GM21447 (cell line): ENCODE data around the gene RPTOR.

ENCODE experiments used
- ATAC-seq: cut with Tn5 transposase; IDR thresholded peaks from one replicate; pipeline ENCODE4 v1.9.1; 2021; ENCODE audit not compliant: unreplicated experiment

RPTOR gene

GRCh38 chr17:80660527-80661198 lies 116.0 kb downstream of the RPTOR start:
- no peak for ATAC-seq

GRCh38 chr17:80662557-80662956 lies 117.9 kb downstream of the RPTOR start:
- ATAC-seq, result no peak

- no peak for ATAC-seq
Observed at GRCh38 chr17:80663781-80664206, 119.2 kb downstream of the RPTOR start.

- no peak for ATAC-seq
Observed at GRCh38 chr17:80664217-80664790, 119.7 kb downstream of the RPTOR start.

GRCh38 chr17:80665792-80666191 lies 121.2 kb downstream of the RPTOR start:
- ATAC-seq, result no peak

GRCh38 chr17:80666867-80667266 lies 122.2 kb downstream of the RPTOR start:
- no peak for ATAC-seq

- no peak for ATAC-seq
Observed at GRCh38 chr17:80667462-80668277, 123.0 kb downstream of the RPTOR start.

GRCh38 chr17:80668375-80669148 lies 123.9 kb downstream of the RPTOR start:
- ATAC-seq, result no peak

GRCh38 chr17:80671039-80671824 lies 126.6 kb downstream of the RPTOR start:
- ATAC-seq, result no peak

- ATAC-seq, result no peak
Observed at GRCh38 chr17:80671825-80672110, 127.1 kb downstream of the RPTOR start.

DNA sequence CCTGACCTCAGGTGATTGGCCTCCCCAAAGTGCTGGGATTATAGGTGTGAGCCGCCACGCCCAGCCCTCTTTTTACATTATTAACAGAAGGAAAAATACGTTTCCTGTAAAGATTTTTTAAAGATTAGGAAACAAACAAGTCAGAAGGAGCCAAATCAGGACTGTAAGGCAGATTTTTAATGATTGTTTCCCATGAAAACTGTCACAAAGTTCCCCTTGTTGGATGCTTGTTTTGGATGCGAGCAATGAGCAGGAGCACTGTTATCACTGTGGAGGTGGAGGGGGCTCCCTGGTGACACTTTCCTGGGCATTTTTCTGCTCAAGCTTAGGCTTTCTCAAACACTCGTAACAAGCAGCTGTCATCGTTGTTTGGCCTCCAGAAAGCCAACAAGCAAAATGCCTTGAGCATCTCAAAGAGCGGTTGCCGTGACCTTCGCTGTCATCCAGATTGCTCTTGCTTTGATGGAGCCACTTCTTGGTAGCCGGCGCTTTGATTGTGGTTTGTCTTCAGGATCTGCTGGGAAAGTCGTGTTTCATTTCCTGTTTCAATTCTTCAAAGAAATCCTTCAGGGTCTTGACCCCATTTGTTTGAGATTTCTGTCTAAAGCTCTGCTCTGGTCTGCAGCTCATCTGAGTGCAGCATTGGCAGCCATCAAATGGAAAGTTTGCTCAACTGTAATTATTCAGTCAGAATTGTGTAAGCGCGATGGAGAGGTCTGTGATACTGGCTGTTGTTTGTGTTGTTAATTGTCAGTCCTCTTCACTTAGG lies 128.7 kb downstream of the RPTOR start:
- ATAC-seq, result no peak

DNA sequence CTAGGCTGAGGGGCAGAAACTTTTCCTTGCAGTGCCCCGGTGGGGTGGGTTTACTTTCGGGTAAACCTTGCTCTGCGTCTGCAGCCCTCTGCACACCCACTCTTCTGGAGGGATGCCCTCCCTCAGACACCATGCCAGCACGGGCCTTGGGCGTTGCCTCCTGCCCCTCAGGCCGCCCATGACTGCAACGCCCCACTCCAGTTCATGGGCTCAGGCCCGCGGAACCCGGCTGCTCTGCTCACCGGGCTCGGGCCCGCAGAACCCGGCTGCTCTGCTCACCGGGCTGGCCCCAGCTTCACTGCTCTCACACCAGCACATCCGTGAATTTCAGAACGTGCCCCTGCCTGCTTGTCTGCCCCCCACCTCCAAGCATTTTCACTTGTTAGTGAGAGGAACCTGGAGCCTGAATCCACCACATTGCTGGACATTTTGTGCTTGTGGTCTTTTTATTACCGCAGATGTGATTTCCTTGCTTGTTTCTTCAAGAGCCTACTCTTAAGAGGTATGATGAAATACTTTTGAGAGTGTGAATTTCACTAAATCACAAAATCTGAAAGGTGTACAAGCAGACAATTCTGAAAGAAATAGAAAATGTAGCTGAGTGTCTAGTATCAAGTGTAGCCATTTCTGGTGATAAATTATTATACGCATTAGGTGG lies 130.9 kb downstream of the RPTOR start:
- ATAC-seq, result no peak

DNA sequence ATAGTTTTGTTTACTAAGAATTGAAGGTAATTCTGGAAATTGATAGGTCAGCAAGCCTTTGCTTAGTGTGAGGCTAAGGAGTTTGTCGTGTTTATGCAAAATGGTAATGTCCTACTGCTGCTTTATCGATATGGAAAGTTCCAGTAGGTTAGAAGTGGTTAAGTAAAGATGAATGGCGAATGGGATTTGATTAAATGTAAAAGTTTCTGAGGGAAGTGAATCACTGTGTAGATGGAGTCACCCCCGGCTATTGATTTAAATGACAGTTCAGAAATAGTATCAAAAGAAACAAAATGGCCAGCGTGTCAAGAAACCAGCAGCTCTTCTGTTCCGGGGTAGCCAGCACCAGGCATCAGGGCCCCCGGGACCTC lies 131.4 kb downstream of the RPTOR start:
- no peak for ATAC-seq

DNA sequence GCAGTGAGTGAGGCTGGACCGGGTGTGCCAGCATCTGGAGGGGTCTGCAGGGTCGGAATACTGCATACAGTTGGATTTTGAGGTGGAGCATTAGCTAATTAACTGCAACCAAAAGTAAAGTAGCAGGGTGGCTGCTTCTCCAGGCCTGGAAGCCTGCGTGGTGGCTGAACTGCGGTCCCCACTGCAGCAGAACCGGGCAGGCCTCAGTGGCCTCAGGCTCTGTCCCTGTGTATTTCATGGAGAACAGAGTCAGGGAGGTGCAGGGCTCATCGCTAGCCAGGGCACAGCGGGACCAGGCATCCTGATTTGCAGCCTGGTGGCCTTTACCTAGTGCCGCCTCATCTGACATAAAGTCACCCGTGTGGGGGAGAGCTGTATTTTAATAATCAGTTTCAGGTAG lies 131.9 kb downstream of the RPTOR start:
- ATAC-seq, result no peak

DNA sequence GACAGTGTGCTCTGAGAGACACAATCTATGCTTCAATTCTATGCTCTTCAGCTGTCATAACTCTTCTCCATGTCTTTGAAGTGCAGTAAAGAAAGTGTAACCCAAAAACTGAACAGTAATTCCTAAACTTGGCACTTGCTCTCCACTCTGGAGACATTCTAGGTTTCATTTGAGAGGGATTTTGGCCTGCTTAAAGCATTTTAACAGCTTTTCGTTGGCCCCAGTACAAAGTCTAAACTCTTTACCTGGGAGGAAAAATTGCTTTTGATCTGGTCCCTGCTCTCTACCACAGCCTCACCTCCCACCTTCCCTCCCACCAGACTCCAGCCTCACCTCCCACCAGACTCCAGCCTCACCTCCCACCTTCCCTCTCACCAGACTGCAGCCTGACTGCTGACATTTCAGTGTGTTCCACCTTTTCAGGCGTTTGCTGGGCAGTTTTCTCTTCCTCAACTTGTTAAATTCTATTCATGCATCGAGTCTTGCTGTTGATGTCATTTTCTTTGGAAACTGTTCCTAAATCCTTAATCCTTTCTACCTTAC lies 132.6 kb downstream of the RPTOR start:
- ATAC-seq, result no peak

DNA sequence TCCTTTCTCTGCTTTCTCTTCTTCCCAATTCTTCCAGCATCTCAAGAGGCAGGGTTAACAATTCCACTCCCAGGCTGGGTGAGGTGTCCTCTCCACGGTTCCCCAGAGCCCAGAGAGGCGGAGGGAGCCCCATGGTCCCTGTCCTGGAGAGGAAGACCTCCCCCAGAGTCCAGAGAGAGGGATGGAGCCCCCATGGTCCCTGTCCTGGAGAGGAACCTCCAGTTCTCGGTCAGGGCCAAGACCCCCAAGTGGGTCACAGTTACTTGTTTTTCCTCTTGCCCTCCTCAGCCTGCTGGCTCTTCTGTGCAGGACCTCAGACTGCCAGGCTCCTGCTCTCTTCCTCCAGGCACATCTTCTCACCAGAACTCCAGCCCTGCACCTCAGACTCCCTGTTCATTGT lies 135.2 kb downstream of the RPTOR start:
- ATAC-seq, result no peak

- no peak for ATAC-seq
Observed at GRCh38 chr17:80681215-80681614, 136.6 kb downstream of the RPTOR start.

GRCh38 chr17:80682372-80682771 lies 137.7 kb downstream of the RPTOR start:
- no peak for ATAC-seq

GRCh38 chr17:80683625-80684104 lies 139.0 kb downstream of the RPTOR start:
- ATAC-seq, result no peak
